GM11168 (cell line): ENCODE results near the gene CPNE2.
"Not testable (repeated sequence)": the region's sequence is repeated elsewhere in the genome, so short reads cannot be mapped to it uniquely, and the experiment has no call there.

ENCODE experiments used
- in situ Hi-C: fragments of 300-500 bp; cut with MboI; formaldehyde crosslinking; loops from one replicate; pipeline ENCODE4 v1.12.0; 2022; ENCODE audit warnings: low sequenced_read_pairs; ENCODE audit not compliant: unreplicated experiment

Gene CPNE2

GRCh38 chr16:57186872-57187854 lies 94.8 kb downstream of the CPNE2 start:
- in situ Hi-C loops: no loop called here

GRCh38 chr16:57187902-57188710 lies 95.7 kb downstream of the CPNE2 start:
- in situ Hi-C loops: not testable (repeated sequence)

DNA sequence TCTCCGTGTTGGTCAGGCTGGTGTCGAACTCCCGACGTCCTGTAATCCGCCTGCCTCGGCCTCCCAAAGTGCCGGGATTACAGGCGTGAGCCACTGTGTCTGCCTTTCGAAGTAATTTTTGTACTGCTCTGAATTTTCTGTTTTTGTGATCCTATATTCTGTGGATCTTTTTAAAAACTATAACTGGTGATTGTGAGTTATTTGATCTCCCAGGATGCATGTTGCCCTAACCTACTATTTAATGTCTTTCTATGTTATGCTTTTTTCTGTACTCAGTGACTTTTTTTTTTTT lies 96.3 kb downstream of the CPNE2 start:
- in situ Hi-C loops: no loop called here

GRCh38 chr16:57189527-57189926 lies 97.1 kb downstream of the CPNE2 start:
- in situ Hi-C loops: not testable (repeated sequence)

GRCh38 chr16:57190136-57190535 lies 97.8 kb downstream of the CPNE2 start:
- in situ Hi-C loops: no loop called here

GRCh38 chr16:57191056-57191571 lies 98.7 kb downstream of the CPNE2 start:
- in situ Hi-C loops: no loop called here

DNA sequence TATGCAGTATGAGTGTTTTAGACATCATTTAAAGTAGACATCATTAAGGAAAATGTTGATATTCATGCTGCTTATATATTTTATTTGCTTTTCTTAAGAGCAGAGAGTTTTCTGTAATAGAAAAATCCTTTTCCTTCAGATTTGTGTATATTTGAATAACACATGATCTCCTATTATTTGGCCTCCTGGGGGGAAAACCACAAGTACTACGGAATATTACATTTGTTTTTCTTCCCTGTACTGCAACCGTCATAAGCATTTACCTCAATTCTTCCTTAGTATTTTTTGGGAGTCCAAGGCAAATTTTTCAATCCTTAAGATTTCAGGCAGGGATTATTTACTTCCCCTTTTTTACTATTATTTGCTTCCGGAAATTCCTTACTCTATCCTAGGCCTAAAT lies 99.8 kb downstream of the CPNE2 start:
- in situ Hi-C loops: no loop called here

DNA sequence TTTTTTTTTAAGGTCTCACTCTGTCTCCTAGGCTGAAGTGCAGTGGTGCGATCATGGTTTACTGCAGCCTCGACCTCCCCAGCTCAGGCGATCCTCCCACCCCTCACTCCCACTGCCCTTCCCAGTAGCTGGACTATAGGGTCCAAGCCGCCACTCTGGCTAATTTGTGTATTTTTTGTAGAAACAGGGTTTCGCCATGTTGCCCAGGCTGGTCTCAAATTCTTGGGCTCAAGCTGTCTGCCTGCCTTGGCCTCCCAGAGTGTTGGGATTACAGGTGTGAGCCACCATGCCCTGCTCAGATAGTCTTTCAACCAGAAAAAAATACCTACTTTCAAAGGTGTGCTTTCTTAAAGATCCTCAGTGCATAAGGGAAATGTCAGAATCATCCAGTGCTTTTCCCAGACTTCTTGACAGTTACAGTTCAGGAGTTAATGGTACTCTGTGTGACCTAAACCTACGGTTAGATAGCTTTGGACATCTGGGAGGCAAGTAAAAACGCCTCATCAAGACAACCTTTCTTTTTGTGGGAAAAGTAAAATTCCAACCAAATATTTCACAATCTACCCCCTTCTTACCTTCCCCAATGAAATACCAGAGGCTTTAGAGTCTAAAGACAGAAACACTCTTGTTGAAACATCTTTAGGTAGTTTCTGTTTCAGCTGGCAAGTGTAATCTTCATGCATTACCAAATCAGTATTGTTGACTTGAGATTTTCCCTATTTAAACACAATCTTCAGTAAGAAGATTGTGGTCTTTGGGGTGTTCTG lies 100.5 kb downstream of the CPNE2 start:
- in situ Hi-C loops: no loop called here

GRCh38 chr16:57194512-57194911 lies 102.1 kb downstream of the CPNE2 start:
- in situ Hi-C loops: no loop called here

- in situ Hi-C loops: no loop called here
These were observed 103.9 kb downstream of the CPNE2 start for GRCh38 chr16:57196286-57196685.

- in situ Hi-C loops: no loop called here
These were observed 104.4 kb downstream of the CPNE2 start for GRCh38 chr16:57196753-57197152.
